ENCODE data around the gene CCL27.
"Not testable (repeated sequence)": the region's sequence is repeated elsewhere in the genome, so short reads cannot be mapped to it uniquely, and the experiment has no call there.

Gene CCL27

GRCh38 chr9:34648673-34649072 is 13.8 kb downstream of the CCL27 start:
- DNase-seq = no peak

GRCh38 chr9:34647651-34648050 is 14.8 kb downstream of the CCL27 start:
- no peak for DNase-seq

GRCh38 chr9:34647084-34647403 is 15.4 kb downstream of the CCL27 start:
- no peak for DNase-seq

- DNase-seq = peak; percentile 81
These were observed 16.0 kb downstream of the CCL27 start, which contains the start of gene GALT for GRCh38 chr9:34646211-34647083. TSS of gene GALT (plus strand) at chr9:34646675. CDS start at chr9:34646705, 30 bp downstream.

GRCh38 chr9:34644766-34645314 is 17.6 kb downstream of the CCL27 start:
- no peak for DNase-seq

- DNase-seq = no peak
These were observed 19.8 kb downstream of the CCL27 start for GRCh38 chr9:34642679-34643078.

- DNase-seq = not testable (repeated sequence)
These were observed 23.1 kb downstream of the CCL27 start for GRCh38 chr9:34639322-34639721.

- no peak for DNase-seq
These were observed 24.4 kb downstream of the CCL27 start for GRCh38 chr9:34638138-34638445.

GRCh38 chr9:34637356-34638137 is 24.9 kb downstream of the CCL27 start, which contains the start of gene SIGMAR1:
TSS of gene SIGMAR1 (minus strand) at chr9:34637787. CDS start at chr9:34637697, 90 bp downstream.
- peak; percentile 87 for DNase-seq

GRCh38 chr9:34636791-34637355 is 25.6 kb downstream of the CCL27 start:
- no peak for DNase-seq

- no peak for DNase-seq
These were observed 26.9 kb downstream of the CCL27 start for GRCh38 chr9:34635556-34635955.

GRCh38 chr9:34634551-34635248 is 27.8 kb downstream of the CCL27 start:
- DNase-seq = no peak

- peak; percentile 5 for DNase-seq
These were observed 28.5 kb downstream of the CCL27 start for GRCh38 chr9:34633851-34634550.

GRCh38 chr9:34633166-34633565 is 29.3 kb downstream of the CCL27 start:
- DNase-seq = no peak

- DNase-seq = no peak
These were observed 31.9 kb downstream of the CCL27 start for GRCh38 chr9:34630402-34631154.

GRCh38 chr9:34629491-34629808 is 33.0 kb downstream of the CCL27 start:
- DNase-seq = no peak

GRCh38 chr9:34628656-34629490 is 33.6 kb downstream of the CCL27 start, which contains the start of gene ARID3C:
TSS of gene ARID3C (minus strand) at chr9:34629066. CDS start at chr9:34628014, 1,052 bp downstream.
- DNase-seq = no peak

GRCh38 chr9:34627716-34628655 is 34.5 kb downstream of the CCL27 start:
- DNase-seq = no peak

- no peak for DNase-seq
These were observed 37.3 kb downstream of the CCL27 start for GRCh38 chr9:34625186-34625486.
